Measurements from ENCODE around the gene PARP12. TPM values are rescaled to one million over a fixed set of nuclear protein-coding genes. Genes with fewer than 3 reads are reported as not detected.

PARP12 gene
- total and polyA plus RNA-seq, 9 of the 15 experiments (the other 6 are each of a cell fraction or from before 2014, with no cell fraction given): 4.6 to 40.4 (median 23.5) TPM

DNA sequence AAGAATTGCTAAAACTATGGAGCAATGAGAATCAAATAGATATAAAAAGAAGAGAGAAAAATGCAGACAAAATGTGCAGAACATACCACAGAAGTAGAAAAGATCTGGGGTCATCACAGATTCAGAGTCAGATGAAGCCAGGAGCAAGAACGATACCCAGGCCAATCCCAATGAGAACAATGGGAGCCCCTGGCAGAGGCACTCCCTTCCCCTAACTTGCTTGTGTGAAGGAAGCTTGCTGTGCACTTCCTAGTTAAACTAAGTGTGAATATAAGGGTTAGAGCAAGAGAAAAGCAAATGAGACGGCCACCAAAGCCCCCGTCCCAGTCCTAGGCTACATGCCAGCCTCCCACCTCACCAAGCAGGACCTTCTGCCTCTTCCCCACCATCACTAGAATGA is 12.7 kb downstream of the PARP12 start:
- no peaks in the 10 kb centered on the region for H3K9me1 ChIP-seq (ENCODE audit: control insufficient read depth, insufficient read depth, low read length)
- no peaks in the 10 kb centered on the region for H3K27me3 ChIP-seq (ENCODE audit: control insufficient read depth in 2 of 2, insufficient read depth in 2 of 2, low read length in 2 of 2)
- FAIRE-seq (no peak), DNase-seq (ENCODE audit: extremely low read depth in 1 of 4, low spot score in 3 of 4) (no peak), ATAC-seq (no peak)
- H3K4me1 ChIP-seq (replicated peaks in 1 of 2; ENCODE audit: control insufficient read depth in 2 of 2, insufficient read depth in 2 of 2, low read length in 2 of 2): peaks cover 0 to 12% of the 10 kb centered on the region in 2 experiments; a peak in 3 of 5 replicates
- no peak overlapping the region for H3K4me2 ChIP-seq (ENCODE audit: insufficient read depth, low read length)
- intact Hi-C loops (cut with micrococcal nuclease) (no loop called here), in situ Hi-C loops (cut with MboI) (no loop called here)
- H3K4me3 ChIP-seq: no peak overlapping the region
- CTCF ChIA-PET (ENCODE audit: low intra/inter-chr PET ratio): no interaction called here
- no peak for TF ChIP-seq SIN3A (IDR thresholded peaks at IDR 0.05; ENCODE audit: borderline replicate concordance in 2 of 2, control insufficient read depth in 1 of 2, low read depth in 2 of 2, low read length in 2 of 2)
- TF ChIP-seq FOXP1 (CRISPR knock-in tag; IDR thresholded peaks at IDR 0.05): peak; percentile 13; the same call in 1 of the 2 replicates
- TF ChIP-seq, protein P1, sequence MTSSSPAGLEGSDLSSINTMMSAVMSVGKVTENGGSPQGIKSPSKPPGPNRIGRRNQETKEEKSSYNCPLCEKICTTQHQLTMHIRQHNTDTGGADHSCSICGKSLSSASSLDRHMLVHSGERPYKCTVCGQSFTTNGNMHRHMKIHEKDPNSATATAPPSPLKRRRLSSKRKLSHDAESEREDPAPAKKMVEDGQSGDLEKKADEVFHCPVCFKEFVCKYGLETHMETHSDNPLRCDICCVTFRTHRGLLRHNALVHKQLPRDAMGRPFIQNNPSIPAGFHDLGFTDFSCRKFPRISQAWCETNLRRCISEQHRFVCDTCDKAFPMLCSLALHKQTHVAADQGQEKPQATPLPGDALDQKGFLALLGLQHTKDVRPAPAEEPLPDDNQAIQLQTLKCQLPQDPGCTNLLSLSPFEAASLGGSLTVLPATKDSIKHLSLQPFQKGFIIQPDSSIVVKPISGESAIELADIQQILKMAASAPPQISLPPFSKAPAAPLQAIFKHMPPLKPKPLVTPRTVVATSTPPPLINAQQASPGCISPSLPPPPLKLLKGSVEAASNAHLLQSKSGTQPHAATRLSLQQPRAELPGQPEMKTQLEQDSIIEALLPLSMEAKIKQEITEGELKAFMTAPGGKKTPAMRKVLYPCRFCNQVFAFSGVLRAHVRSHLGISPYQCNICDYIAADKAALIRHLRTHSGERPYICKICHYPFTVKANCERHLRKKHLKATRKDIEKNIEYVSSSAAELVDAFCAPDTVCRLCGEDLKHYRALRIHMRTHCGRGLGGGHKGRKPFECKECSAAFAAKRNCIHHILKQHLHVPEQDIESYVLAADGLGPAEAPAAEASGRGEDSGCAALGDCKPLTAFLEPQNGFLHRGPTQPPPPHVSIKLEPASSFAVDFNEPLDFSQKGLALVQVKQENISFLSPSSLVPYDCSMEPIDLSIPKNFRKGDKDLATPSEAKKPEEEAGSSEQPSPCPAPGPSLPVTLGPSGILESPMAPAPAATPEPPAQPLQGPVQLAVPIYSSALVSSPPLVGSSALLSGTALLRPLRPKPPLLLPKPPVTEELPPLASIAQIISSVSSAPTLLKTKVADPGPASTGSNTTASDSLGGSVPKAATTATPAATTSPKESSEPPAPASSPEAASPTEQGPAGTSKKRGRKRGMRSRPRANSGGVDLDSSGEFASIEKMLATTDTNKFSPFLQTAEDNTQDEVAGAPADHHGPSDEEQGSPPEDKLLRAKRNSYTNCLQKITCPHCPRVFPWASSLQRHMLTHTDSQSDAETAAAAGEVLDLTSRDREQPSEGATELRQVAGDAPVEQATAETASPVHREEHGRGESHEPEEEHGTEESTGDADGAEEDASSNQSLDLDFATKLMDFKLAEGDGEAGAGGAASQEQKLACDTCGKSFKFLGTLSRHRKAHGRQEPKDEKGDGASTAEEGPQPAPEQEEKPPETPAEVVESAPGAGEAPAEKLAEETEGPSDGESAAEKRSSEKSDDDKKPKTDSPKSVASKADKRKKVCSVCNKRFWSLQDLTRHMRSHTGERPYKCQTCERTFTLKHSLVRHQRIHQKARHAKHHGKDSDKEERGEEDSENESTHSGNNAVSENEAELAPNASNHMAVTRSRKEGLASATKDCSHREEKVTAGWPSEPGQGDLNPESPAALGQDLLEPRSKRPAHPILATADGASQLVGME (CRISPR knock-in tag; IDR thresholded peaks at IDR 0.05): no peak
- no peak for TF ChIP-seq ZNF551 (CRISPR knock-in tag; IDR thresholded peaks at IDR 0.05)
- TF ChIP-seq MCM7 (IDR thresholded peaks at IDR 0.05): no peak
- TF ChIP-seq, protein P2, sequence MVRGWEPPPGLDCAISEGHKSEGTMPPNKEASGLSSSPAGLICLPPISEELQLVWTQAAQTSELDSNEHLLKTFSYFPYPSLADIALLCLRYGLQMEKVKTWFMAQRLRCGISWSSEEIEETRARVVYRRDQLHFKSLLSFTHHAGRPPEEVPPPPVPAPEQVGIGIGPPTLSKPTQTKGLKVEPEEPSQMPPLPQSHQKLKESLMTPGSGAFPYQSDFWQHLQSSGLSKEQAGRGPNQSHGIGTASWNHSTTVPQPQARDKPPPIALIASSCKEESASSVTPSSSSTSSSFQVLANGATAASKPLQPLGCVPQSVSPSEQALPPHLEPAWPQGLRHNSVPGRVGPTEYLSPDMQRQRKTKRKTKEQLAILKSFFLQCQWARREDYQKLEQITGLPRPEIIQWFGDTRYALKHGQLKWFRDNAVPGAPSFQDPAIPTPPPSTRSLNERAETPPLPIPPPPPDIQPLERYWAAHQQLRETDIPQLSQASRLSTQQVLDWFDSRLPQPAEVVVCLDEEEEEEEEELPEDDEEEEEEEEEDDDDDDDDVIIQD (CRISPR knock-in tag; IDR thresholded peaks at IDR 0.05): no peak
- no peak for TF ChIP-seq ZNF696 (CRISPR knock-in tag; conservative IDR thresholded peaks at IDR 0.05)
- TF ChIP-seq BACH1 (tag; IDR thresholded peaks at IDR 0.05): no peak
- H3K9ac ChIP-seq (ENCODE audit: insufficient read depth in 1 of 2, low read depth in 2 of 2, low read length in 2 of 2): no peak overlapping the region
- 52% methylated on average over 3 of the region's 3 CpGs for WGBS (ENCODE audit: insufficient coverage, low coverage, missing lambda C conversion rate)
- no peaks in the 10 kb centered on the region for H4K20me1 ChIP-seq (replicated peaks; ENCODE audit: control insufficient read depth, insufficient read depth, low read length)
- BruUV-seq (replicated peaks): no TSS peak
- H3K27ac ChIP-seq (ENCODE audit: extremely low read depth, low read depth, low read length): no peak overlapping the region
- H3K9me3 ChIP-seq (replicated peaks; ENCODE audit: control insufficient read depth, insufficient read depth, low read depth, low read length): no peaks in the 10 kb centered on the region
- H3K36me3 ChIP-seq (ENCODE audit: control insufficient read depth, insufficient read depth, low read length): peaks cover 42% of the 10 kb centered on the region; the same call in 2 of the 3 replicates
- POLR2A ChIA-PET: interaction anchor here (1.0 kb wide), 1 partner anchor 10 kb away, joined by 5 read pairs; no protein-coding TSS in a partner anchor
- H3K79me2 ChIP-seq (ENCODE audit: control insufficient read depth, insufficient read depth, low read length): no peaks in the 10 kb centered on the region
- no peak overlapping the region for H2AFZ ChIP-seq (ENCODE audit: low read depth, low read length)

All from K562 (cell line).